RWPE2 (cell line): ENCODE measurements around the gene SLC13A3.
A peak's percentile ranks its signal among the peaks of the same experiment; 100 is the strongest.

ENCODE experiments used
- ATAC-seq: fragments of 200-7000 bp; cut with Tn5 transposase; 3 replicates; pipeline ENCODE4 v1.9.1; 2021; ENCODE audit warnings: low read depth
- DNase-seq: peaks from one replicate; pipeline ENCODE4 v3.0.0-alpha.2; 2020; ENCODE audit warnings: low spot score
- H3K27ac ChIP-seq: fragments of 450-650 bp; 2 replicates; pipeline ENCODE4 v1.5.1; 2017; ENCODE audit warnings: mild to moderate bottlenecking; ENCODE audit not compliant: poor library complexity, severe bottlenecking
- H3K27me3 ChIP-seq: fragments of 250-450 bp; sonication (Bioruptor Pico); 2 replicates; pipeline ENCODE4 v1.5.1; 2021; ENCODE audit warnings: mild to moderate bottlenecking, moderate library complexity; ENCODE audit not compliant: insufficient read depth, poor library complexity, severe bottlenecking
- H3K36me3 ChIP-seq: fragments of 250-450 bp; sonication (Bioruptor Pico); 2 replicates; pipeline ENCODE4 v1.5.1; 2020; ENCODE audit warnings: low read depth, mild to moderate bottlenecking, moderate library complexity
- H3K4me1 ChIP-seq: fragments of 250-450 bp; sonication (Bioruptor Pico); 2 replicates; pipeline ENCODE4 v1.5.1; 2021; ENCODE audit warnings: mild to moderate bottlenecking, moderate library complexity; ENCODE audit not compliant: insufficient read depth, poor library complexity, severe bottlenecking
- H3K4me3 ChIP-seq: fragments of 250-450 bp; sonication (Bioruptor Pico); 2 replicates; pipeline ENCODE4 v1.5.1; 2021; ENCODE audit warnings: mild to moderate bottlenecking, moderate library complexity; ENCODE audit not compliant: severe bottlenecking
- H3K9me3 ChIP-seq: fragments of 250-450 bp; sonication (Bioruptor Pico); 2 replicates; pipeline ENCODE4 v1.5.1; 2021; ENCODE audit warnings: mild to moderate bottlenecking, moderate library complexity; ENCODE audit not compliant: severe bottlenecking
- CTCF ChIP-seq: fragments of 450-650 bp; IDR thresholded peaks from one replicate; pipeline ENCODE4 v1.5.1; 2017; ENCODE audit warnings: mild to moderate bottlenecking, moderate library complexity; ENCODE audit not compliant: poor library complexity, severe bottlenecking

SLC13A3 gene

GRCh38 chr20:46652699-46653098, 1.4 kb upstream of the SLC13A3 start:
- Histone ChIP-seq H3K27me3 (peaks cover 11% of the 10 kb centered on the region), H3K9me3 (no peaks in the 10 kb centered on the region), H3K4me1 (no peaks in the 10 kb centered on the region), H3K36me3 (no peaks in the 10 kb centered on the region), H3K27ac (no peak overlapping the region), H3K4me3 (no peak overlapping the region)
- DNase-seq = no peak
- ATAC-seq = no peak
- TF ChIP-seq CTCF = no peak

GRCh38 chr20:46650575-46651090, 626 bp downstream of the SLC13A3 start:
- H3K4me1 ChIP-seq = no peaks in the 10 kb centered on the region
- no peaks in the 10 kb centered on the region for H3K36me3 ChIP-seq
- H3K9me3 ChIP-seq = no peaks in the 10 kb centered on the region
- DNase-seq = no peak
- H3K27ac ChIP-seq = no peak overlapping the region
- H3K27me3 ChIP-seq = peaks cover 11% of the 10 kb centered on the region
- no peak overlapping the region for H3K4me3 ChIP-seq
- ATAC-seq = no peak
- no peak for TF ChIP-seq CTCF

DNA sequence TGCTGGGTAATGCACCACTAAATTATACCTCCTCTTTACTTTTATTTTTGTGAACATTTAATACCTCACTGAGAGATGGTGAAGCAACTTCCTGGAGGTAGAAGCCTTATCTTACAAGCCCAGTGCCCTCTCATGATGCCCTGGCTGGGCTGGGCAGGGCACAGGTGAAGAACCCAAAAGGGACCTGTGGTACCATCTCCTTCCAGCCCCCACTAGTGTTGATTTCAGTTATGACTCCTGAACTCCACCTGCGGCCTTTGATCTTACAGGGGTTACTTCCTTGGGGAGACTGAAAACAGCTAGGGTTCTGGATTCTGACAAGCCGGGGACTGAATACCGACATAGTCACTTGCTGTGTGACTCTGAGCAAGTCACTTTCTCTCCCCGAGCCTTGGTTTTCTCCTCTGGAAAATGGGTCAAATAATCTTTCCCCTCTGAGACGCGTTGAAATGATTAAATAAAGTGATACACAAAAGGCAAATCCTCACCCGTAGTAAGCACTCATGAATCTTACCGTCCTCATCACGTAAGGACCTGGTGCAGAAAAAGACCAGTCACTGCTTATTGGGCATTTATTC, 1.2 kb downstream of the SLC13A3 start:
- Histone ChIP-seq H3K36me3 (no peaks in the 10 kb centered on the region), H3K27ac (no peak overlapping the region), H3K4me1 (no peaks in the 10 kb centered on the region), H3K9me3 (no peaks in the 10 kb centered on the region), H3K4me3 (no peak overlapping the region), H3K27me3 (peaks cover 11% of the 10 kb centered on the region)
- DNase-seq (no peak), ATAC-seq (no peak)
- TF ChIP-seq CTCF = no peak

DNA sequence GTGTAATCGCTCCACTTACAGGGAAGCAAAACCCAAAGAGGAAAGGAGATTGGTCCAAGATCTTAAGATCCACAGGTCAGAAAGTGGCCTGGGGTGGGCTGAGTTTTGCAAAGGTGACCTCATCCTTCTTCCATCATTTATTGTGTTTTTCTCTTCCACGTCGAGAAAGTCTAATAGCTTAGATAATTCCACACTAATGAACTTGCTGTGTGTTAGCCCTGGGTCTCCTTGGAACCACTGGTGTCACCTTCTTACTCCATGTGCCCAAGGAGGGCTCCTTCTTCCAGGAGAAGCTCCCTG, 1.7 kb downstream of the SLC13A3 start:
- Histone ChIP-seq H3K4me3 (no peak overlapping the region), H3K27me3 (peaks cover 11% of the 10 kb centered on the region), H3K36me3 (no peaks in the 10 kb centered on the region), H3K27ac (no peak overlapping the region), H3K9me3 (no peaks in the 10 kb centered on the region), H3K4me1 (no peaks in the 10 kb centered on the region)
- no peak for DNase-seq
- no peak for TF ChIP-seq CTCF
- ATAC-seq = no peak

GRCh38 chr20:46648903-46649649, 2.2 kb downstream of the SLC13A3 start:
- TF ChIP-seq CTCF = no peak
- no peaks in the 10 kb centered on the region for H3K4me1 ChIP-seq
- H3K36me3 ChIP-seq = no peaks in the 10 kb centered on the region
- DNase-seq = no peak
- no peaks in the 10 kb centered on the region for H3K9me3 ChIP-seq
- no peak overlapping the region for H3K27ac ChIP-seq
- peak; percentile 21; the same call in 1 of the 3 replicates for ATAC-seq
- peaks cover 11% of the 10 kb centered on the region for H3K27me3 ChIP-seq
- H3K4me3 ChIP-seq = no peak overlapping the region
